Gastrocnemius medialis (tissue), 4 donors: ENCODE results near the gene PSMD5.

Source experiments
- CTCF ChIP-seq, 5 experiments: fragments of 450-650 bp in 3 of 5; fragments of 200-600 bp in 2 of 5; sonication (generic) in 2 of 5; IDR thresholded peaks in 4 of 5; conservative IDR thresholded peaks in 1 of 5; 1 replicate in 4 of 5; 2 replicates in 1 of 5; pipeline ENCODE4 v1.5.1; 2016 to 2019; ENCODE audit warnings: antibody characterized with exemption in 5 of 5, mild to moderate bottlenecking in 3 of 5, moderate library complexity in 3 of 5
- POLR2A ChIP-seq, 2 donors: fragments of 450-650 bp; IDR thresholded peaks; one replicate each; pipeline ENCODE4 v1.6.1; 2017; ENCODE audit warnings: antibody characterized with exemption in 2 of 2, mild to moderate bottlenecking in 2 of 2, moderate library complexity in 2 of 2

- TF ChIP-seq CTCF (IDR thresholded peaks at IDR 0.05 in 4 of 5, conservative IDR thresholded peaks at IDR 0.05 in 1 of 5): no peak
- no peak for TF ChIP-seq POLR2A (IDR thresholded peaks at IDR 0.05)
These were observed 17.4 kb upstream of the PSMD5 start for GRCh38 chr9:120860083-120860482.
